Measurements from ENCODE around the gene DNALI1.
"Not testable (repeated sequence)": the region's sequence is repeated elsewhere in the genome, so short reads cannot be mapped to it uniquely, and the experiment has no call there.

Gene DNALI1

GRCh38 chr1:37556712-37557196, at the start of gene DNALI1:
TSS of gene DNALI1 (plus strand) at chr1:37556940. CDS start at chr1:37556995, 55 bp downstream.
- DNase-seq (ENCODE audit: low read depth in 2 of 2): peak; percentile 56 to 65

- DNase-seq (ENCODE audit: low read depth in 2 of 2): no peak
Measured at GRCh38 chr1:37509181-37509580, 47.6 kb upstream of the DNALI1 start.

- no peak for DNase-seq (ENCODE audit: low read depth in 2 of 2)
Measured at GRCh38 chr1:37513795-37514349, 42.9 kb upstream of the DNALI1 start.

- DNase-seq (ENCODE audit: low read depth in 2 of 2): peak; percentile 48 to 60
Measured at GRCh38 chr1:37514350-37515184, 42.2 kb upstream of the DNALI1 start, which contains the start of gene MEAF6. TSS of gene MEAF6 (minus strand) at chr1:37514766. CDS start at chr1:37514746, 20 bp downstream.

GRCh38 chr1:37515185-37516034, 41.3 kb upstream of the DNALI1 start:
- no peak for DNase-seq (ENCODE audit: low read depth in 2 of 2)

- DNase-seq (ENCODE audit: low read depth in 2 of 2): no peak
Measured at GRCh38 chr1:37517569-37517968, 39.2 kb upstream of the DNALI1 start.

GRCh38 chr1:37518241-37518640, 38.5 kb upstream of the DNALI1 start:
- DNase-seq (ENCODE audit: low read depth in 2 of 2): not testable (repeated sequence)

GRCh38 chr1:37518929-37519328, 37.8 kb upstream of the DNALI1 start:
- not testable (repeated sequence) for DNase-seq (ENCODE audit: low read depth in 2 of 2)

- DNase-seq (ENCODE audit: low read depth in 2 of 2): no peak
Measured at GRCh38 chr1:37519613-37520012, 37.1 kb upstream of the DNALI1 start.

GRCh38 chr1:37529888-37530287, 26.9 kb upstream of the DNALI1 start:
- DNase-seq (ENCODE audit: low read depth in 2 of 2): not testable (repeated sequence)

- DNase-seq (ENCODE audit: low read depth in 2 of 2): not testable (repeated sequence)
Measured at GRCh38 chr1:37532418-37533156, 24.2 kb upstream of the DNALI1 start.

GRCh38 chr1:37533317-37534093, 23.2 kb upstream of the DNALI1 start:
- no peak for DNase-seq (ENCODE audit: low read depth in 2 of 2)

GRCh38 chr1:37537378-37537777, 19.4 kb upstream of the DNALI1 start:
- DNase-seq (ENCODE audit: low read depth in 2 of 2): no peak

GRCh38 chr1:37539154-37539553, 17.6 kb upstream of the DNALI1 start:
- not testable (repeated sequence) for DNase-seq (ENCODE audit: low read depth in 2 of 2)

- no peak for DNase-seq (ENCODE audit: low read depth in 2 of 2)
Measured at GRCh38 chr1:37540036-37540785, 16.5 kb upstream of the DNALI1 start.

- no peak for DNase-seq (ENCODE audit: low read depth in 2 of 2)
Measured at GRCh38 chr1:37544530-37544929, 12.2 kb upstream of the DNALI1 start.

GRCh38 chr1:37545019-37545418, 11.7 kb upstream of the DNALI1 start:
- no peak for DNase-seq (ENCODE audit: low read depth in 2 of 2)

- DNase-seq (ENCODE audit: low read depth in 2 of 2): no peak
Measured at GRCh38 chr1:37549341-37549740, 7.4 kb upstream of the DNALI1 start.

GRCh38 chr1:37553598-37553926, 3.2 kb upstream of the DNALI1 start:
- DNase-seq (ENCODE audit: low read depth in 2 of 2): no peak
